ENCODE data around the gene HSD17B13.

GRCh38 chr4:87311684-87312083 is 11.0 kb downstream of the HSD17B13 start:
- no peak for TF ChIP-seq POLR2AphosphoS5 (IDR thresholded peaks at IDR 0.05; ENCODE audit: low read depth, low read length)
- no peak for TF ChIP-seq TAF1 (IDR thresholded peaks at IDR 0.05; ENCODE audit: borderline replicate concordance, low read depth, low read length)

Data from GM12892 (cell line).